Stimulated activated CD8-positive, alpha-beta memory T cell treated with anti-CD3 and anti-CD28 coated beads, Interleukin-4, amount 100 ng/mL, for 4 hours (primary cell): ENCODE data around the gene CFAP97.
"Not testable (repeated sequence)": the region's sequence is repeated elsewhere in the genome, so short reads cannot be mapped to it uniquely, and the experiment has no call there.

Experiments used
- DNase-seq, 2 donors: peaks; one replicate each; pipeline ENCODE4 v3.0.0-alpha.2; 2020; ENCODE audit warnings: low read depth in 2 of 2, low spot score in 1 of 2

The CFAP97 gene

DNA sequence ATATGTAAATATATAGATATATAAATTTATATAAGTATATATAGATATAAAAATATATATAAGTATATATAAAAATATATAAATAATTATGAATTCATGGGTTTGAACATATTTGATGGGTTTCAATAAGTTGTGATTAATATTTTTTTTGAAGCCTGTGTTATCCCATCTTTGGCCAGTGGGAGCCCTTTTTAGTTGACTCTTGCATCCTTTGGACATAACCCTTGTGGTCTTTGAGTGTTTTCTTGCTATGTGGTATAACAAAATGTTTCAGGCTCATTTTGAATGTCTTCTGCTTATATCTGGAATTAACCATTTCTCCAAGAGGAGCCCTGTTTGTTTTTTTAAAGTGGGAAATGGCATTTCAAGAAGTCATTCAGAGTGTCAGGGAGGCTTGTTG, 20.8 kb upstream of the CFAP97 start:
- no peak for DNase-seq

DNA sequence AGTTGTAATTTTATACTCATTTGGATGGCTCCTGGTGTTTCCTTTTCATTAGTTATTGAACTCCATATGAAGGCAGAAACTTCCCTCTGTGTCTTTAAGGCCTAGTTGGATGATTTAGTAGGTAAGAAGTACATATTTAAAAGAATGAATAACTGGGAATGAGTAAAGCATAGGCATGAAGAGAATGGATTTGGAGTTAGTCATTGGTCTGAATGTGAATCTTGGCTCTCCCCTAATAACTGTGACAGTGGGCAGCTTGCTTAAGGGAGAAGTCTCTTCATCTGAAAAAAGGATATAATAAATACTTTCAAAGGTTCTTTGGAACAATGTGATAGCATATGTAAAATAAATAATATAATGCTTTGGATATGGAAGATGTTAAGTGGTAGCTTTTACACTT, 18.8 kb upstream of the CFAP97 start:
- no peak for DNase-seq

DNA sequence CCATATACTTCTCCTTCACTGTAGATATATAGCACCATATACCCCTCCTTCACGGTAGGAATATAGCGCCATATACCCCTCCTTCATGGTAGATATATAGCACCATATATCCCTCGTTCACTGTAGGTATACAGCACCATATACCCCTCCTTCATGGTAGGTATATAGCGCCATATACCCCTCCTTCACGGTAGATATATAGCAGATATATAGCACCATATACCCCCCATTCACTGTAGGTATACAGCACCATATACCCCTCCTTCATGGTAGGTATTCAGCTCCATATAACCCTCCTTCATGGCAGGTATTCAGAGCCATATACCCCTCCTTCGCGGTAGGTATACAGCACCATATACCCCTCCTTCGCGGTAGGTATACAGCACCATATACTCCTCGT, 18.1 kb upstream of the CFAP97 start:
- no peak for DNase-seq

DNA sequence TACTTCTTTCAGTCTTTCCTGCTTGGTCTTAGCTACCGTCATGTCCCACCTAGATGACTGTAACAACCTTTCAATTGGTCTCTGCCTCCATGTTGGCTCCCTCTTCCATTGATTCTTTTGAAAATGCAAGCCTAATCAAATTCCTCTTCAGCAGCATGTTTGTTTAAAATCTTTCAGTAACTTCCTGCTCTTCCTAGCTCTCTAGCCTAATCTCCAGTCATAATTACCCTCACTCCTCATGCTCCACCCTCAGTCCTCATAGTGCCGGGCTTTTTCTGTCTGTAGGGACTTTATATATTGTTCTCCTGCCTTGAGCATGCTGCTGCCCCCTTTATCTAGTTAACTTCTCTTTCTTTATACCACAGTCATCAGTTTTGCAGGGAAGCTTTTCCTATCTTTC, 17.7 kb upstream of the CFAP97 start:
- DNase-seq, result no peak

DNA sequence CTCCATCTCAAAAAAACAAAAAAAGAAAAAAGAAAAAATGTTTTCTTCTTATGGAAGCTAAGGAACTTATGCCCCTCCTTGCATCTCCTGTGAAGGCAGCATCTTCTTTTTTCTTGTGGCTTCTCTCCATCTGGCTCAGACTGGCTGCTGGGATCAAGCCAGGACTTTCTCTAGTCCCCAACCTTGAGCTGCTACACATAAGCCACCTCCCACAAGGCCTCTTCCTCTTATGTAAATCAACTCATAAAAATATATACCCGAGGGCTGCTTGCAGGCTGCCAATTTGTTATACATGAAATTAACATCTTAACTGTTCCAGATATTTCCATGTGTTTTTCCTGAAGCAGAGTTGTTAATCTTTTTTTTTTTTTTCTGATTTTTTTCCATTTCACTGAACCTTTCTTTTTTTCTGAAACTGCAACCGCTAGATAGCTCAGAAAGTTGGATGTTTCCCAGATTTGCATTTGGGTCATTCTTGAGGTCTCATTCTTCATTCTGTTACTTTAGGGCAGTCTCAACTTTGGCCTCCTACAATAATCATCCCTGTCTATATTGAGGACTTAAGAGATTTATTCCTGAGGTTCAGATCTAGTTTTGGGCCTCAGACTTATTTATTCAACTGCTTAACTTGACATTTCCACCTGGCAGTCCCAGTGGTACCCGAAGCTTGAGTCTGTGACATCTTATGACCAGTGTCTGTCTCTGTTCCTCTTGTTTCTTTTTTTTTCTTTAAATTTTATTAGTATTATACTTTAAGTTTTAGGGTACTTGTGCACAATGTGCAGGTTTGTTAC, 15.9 kb upstream of the CFAP97 start:
- no peak for DNase-seq

DNA sequence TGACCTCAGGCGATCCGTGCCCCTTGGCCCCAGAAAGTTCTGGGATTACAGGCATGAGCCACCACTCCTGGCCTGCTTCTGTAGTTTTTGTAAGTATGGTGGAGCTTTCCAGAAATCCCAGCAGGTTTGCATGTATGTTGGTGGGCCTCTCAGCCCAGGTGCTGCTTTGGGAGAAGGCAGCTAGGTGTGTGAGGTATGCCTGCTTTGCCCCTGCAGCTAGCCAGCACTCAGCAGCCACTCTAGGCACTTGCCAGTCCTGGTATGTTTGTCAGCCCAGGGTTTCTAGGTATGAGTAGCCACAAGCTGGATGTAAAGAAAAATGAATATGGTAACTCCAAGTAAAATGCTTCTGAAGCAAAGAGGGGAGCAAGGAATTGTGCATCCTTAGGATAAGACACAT, 14.5 kb upstream of the CFAP97 start:
- DNase-seq, result no peak

DNA sequence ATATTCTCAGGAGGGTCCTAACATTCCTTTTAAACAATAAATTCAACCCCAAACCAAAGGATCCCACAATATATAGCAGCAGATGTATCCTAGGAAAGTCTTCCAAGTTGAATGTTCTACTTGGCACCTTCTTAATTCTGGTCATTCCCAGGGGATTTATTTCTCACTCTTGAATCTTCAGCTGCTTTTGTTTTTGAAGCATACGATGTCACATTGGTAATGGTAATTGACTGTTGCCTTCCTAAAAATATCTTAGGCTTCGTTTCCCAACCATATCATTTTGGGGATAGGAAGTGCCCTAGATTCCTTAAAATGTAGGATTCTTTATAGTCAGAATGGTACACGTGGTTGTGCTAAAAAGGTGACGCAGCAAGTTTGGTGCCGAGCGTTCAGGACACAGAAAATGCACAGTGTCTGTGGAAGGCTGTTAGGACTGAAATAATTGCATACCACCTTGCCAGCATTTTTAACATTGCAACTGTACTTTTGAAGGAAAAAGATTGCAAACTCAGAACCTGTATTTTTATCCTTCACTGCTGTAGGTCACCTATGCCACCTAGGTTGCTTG, 13.7 kb upstream of the CFAP97 start:
- no peak for DNase-seq

DNA sequence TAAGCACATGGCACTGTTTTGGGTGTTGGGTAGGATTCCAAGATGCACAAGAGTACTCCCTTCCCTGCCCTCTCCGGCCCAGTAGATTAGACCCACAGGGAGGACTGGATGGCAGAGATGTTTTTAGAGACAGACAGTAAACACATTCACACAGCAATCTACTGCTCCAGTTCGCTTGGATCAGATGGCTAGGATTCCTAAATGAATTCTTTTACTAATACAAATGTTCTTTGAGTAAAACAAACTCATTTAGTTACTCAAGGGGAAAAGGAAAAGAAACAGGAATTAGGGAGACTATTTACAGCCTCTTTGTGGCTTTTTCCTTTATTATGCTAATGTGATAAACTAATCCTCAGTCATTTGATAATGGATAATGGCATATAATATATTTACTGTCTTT, 11.5 kb upstream of the CFAP97 start:
- DNase-seq, result no peak

DNA sequence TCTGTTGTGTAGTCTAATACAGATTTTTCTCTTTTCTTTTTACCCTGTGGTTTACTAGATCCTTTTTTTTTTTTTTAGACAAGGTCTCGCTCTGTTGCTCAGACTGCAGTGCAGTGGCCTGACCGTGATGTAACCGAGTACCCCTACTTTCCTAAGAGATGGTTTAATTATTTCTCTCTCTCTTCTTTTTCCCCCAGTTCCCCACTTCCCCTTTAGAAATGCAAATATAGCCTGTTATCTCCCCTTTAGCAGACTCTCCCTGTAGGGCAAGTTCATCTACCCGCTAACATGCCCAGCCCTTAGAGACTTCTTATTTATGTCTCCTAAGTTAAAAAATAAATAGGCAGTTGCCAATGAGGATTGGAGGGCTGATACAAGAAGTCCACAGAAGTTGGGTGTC, 10.1 kb upstream of the CFAP97 start:
- no peak for DNase-seq

DNA sequence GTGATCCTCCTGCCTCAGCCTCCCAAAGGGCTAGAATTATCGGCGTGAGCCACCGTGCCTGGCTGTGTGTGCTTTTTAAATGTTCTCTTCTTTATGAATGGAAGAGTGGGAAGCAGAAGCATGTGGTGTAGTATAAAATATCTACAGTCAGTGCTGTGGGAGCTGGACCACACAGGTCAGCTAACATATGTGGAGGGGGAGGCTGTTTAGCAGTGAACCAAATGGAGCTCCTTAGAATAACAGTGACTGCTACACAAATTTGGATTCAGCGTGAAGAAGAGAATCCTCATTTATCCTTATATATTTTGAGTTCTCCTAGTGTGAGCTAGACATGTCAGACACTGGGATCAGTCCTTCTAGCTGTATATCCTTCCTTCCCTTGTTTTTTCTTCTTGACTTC, 8.8 kb upstream of the CFAP97 start:
- DNase-seq, result no peak

DNA sequence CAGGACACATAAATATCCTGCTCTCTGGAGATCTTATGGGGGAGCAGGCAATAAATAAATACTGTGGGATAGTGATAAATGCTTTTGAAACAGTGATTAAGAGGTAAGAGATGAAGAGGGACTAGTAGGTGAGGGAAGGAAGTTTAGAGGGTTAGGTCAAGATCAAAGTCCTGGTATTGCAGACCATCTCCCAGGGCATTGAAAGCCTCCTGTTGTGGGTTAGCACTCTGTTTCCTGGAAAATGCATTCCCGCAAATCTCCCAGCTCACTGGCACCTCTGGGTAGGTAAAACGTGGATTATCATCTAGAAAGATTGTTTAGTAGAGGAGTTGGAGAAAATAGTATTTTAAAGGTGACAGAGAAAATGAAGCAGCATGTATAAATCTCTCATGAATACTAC, 7.8 kb upstream of the CFAP97 start:
- no peak for DNase-seq

DNA sequence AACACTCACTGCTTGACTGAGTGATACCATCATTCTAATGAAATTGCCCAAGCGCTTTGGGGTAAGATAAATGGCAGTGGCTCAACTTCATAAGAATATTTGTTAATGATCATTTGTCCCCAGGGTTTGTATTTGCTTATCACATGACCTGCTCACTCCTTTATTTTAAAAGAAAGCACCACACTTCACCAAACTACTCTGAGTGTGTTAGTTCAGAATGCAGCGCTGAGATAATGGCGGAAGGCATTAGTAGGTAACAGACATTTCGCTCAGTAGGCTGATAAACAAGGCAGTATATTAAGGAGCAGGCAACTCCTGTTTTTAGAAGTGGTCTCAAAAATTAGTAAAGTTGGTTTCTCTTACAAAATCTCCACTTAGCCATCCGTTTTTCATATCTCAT, 7.2 kb upstream of the CFAP97 start:
- no peak for DNase-seq

DNA sequence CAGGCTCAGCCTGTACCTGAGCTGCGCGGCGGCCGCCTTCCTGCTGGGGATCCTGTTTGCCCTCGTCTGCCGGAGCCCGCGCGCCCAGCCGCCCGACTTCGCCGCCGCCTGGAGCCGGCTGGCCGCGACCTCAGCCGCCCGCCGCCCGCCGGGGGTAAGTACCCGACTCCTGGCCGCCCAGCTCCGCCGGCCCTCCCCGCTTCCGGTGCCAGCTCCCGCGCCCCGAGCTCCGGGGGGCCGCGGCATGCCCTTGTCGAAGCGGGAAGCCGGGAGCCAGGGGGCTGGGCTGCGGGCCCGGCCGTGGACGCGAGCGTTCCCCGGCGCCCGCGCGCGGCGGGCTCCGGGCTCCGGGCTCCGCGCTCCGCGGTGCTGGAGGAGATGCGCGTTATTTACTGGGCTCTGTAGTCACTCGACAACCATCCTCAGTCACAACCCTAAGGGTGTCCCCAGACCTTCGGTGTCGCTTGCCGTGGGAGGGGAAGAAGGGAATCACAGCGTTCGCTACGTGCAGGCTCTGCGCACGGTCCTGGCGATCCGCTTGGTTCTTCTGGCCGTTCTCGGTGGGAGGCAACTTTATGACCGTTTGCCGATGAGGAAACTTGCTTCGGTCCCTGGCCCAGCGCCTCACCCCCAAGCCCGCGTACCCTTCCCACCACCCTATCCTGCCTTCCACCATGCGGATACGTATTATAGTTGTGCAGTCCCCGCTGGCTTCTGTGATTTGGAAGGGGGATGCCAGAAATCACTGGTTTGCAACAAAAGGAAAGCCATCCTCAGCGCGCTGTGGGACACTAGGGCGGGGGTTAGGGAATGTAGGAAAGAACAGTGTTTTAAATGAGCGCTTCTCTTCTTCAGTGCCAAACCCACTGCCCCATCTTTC, 6.5 kb upstream of the CFAP97 start:
- no peak for DNase-seq

DNA sequence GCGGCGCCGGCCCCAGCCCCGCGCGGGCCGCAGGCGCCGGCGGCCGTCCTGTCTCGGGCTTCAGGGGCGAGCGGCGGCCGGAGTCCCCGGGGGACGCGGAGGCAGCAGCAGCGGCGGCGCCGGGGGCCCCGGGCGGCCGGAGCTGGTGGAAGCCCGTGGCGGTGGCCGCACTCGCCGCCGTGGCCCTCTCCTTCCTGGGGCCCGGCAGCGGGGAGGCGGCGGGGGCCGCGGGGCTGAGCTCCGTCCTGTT, 6.0 kb upstream of the CFAP97 start:
- DNase-seq, result not testable (repeated sequence)

DNA sequence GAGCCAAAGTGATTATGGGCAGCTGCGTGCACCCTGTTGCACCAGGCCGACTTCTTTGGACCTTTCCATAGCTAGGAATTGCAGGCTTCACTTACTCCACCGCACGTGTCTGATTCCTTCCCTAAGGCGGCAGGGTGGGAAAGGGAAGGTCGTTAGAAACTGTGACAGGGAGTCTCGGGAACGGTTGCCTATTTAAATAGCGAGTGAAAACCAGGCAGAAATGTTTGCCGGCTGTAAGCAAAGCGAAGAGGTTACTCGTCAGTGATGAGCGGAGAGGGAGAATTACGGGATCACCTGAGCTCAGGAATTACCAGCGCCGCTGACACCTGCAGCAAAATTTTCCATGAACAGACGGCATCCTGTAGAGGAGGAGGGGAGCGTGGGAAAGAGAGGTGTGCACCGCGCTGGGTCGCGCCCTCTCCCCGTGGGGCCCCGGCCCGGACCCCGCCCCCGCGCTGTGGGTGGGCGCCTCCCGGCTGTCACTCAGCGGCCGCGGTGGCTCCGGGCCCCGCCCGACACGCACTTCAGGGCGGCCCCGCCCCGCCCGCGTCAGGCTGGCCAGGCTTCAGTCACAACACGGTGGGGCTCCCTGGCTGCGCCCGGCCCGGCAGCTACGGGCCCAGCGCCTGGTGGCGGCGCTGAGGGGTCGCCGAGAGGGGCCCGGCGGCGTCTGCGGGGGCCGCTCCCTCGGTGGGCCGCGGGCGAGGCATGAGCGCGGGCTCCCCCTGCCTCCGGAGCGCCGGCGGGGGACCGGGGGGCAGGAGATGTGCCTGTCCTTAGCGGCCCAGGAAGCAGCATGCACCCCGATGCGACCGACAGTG, 5.4 kb upstream of the CFAP97 start, which contains the start of gene SNX25:
Gene SNX25 (plus strand): TSS at position 568 of the 821 bp plus-strand sequence. CDS start 229 bp downstream, at position 797.
- peak; percentile 72 to 79 for DNase-seq

DNA sequence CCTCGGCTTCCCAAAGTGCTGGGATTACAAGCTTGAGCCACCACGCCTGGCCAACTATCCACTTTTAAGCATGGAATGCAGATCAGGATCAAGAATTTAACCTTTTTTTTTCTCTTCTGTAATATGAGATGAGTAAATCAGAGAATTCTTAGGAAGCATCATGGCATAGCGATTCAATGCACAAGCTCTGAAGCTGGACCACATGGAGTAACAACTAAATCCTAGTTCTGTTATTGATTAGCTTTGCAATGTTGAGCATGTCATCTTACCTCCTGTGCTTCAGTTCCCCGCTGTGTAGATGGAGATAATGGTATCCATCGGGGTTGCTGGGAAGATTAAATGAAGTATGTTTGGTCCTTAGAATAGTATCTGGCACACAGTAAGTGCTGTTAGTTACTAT, 3.7 kb upstream of the CFAP97 start:
- no peak for DNase-seq

DNA sequence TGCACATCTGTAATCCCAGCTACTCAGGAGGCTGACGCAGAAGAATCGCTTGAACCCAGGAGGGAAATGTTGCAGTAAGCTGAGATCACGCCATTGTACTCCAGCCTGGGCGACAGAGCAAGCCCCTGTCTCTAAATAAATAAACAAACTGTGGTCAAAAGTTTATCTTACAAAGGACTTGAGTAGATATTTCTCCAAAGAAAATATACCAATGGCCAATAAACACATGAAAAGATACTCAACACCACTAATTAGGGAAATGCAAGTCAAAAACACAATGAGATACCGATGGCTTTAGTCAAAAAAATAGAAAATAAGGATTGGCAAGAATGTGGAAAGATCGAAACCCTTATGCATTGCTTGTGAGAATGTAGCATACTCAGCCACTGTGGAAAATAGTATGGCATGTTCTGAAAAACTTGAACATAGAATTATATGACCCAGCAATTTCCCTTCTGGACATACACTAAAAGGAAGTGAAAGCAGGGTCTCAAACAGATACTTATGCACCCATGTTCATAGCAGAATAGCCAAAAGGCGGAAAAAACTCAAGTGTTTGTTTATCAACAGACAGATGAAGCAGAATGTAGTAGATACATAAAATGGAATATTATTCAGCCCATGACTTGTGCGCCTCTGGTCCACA, 2.0 kb upstream of the CFAP97 start:
- no peak for DNase-seq

DNA sequence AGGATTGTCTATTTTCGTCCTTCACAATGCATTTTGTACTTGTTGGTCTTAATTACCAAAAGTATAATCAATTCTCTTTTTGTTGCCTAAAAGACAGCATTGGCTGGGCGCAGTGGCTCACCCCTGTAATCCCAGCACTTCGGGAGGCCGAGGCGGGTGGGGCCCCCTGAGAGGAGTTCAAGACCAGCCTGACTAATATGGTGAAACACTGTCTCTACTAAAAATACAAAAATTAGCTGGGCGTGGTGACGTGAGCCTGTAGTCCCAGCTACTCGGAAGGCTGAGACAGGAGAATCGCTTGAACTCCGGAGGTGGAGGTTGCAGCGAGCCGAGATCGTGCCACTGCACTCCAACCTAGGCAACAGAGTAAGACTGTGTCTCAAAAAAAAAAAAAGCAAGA, 1.3 kb upstream of the CFAP97 start:
- DNase-seq, result not testable (repeated sequence)

DNA sequence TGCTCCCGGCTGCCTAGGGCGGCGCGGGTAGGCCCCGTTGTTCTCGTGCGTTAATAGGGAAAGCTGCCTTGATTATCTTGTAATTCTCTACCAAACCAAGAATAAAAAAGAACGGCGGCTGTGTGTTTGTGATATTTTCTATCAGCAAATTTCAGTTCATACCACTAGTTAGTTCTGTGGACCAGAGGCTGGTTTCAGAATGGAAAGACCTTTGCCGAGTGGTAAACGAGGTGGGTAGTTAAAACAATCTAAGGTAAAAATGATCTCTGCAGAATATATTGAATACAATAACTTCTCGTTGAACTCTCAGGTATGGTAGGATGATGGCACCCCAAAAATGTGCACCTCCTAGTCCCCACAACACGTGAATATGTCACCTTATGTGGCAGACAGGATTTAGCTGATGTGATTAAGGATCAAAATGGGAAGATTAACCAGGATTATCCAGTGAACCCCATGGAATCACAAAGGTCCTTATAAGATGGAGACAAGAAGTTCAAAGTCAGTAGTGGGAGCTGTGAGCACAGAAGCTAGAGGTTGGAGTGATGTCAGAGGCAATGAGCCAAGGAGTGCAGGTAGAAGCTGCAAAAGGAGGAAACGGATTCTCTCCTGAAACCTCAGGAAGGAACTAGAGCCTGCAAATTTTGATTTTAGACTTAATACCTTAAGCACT, 574 bp upstream of the CFAP97 start:
- no peak for DNase-seq

DNA sequence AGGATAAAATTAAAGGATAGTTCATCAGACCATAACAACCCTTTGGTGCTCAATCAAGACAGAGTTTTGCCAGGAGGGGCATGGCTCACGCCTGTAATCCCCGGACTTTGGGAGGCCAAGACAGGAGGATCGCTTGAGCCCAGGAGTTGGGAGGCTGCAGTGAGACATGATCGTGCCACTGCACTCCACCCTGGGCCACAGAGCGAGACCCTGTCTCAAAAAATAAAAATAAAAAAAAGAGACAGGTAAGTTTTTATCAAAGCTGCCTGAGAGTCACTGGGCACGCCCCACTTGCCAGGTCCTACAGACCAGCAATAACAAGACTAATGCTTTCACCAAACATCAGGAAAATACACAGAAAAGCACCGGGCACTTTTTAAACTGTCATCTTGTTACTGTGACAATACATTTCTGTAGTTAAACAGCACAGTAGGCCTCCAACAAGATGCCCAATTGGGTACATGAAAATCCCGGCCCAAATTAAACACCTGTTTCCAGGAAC, 765 bp downstream of the CFAP97 start:
- no peak for DNase-seq
